T1000 (cell line): ENCODE data around the gene FDCSP.
"Not testable (repeated sequence)": the region's sequence is repeated elsewhere in the genome, so short reads cannot be mapped to it uniquely, and the experiment has no call there.

Experiments
- DNase-seq: peaks from one replicate; lab custom pipeline; 2025; ENCODE audit warnings: mixed read lengths; lab: John Stamatoyannopoulos, UW

Gene FDCSP

DNA sequence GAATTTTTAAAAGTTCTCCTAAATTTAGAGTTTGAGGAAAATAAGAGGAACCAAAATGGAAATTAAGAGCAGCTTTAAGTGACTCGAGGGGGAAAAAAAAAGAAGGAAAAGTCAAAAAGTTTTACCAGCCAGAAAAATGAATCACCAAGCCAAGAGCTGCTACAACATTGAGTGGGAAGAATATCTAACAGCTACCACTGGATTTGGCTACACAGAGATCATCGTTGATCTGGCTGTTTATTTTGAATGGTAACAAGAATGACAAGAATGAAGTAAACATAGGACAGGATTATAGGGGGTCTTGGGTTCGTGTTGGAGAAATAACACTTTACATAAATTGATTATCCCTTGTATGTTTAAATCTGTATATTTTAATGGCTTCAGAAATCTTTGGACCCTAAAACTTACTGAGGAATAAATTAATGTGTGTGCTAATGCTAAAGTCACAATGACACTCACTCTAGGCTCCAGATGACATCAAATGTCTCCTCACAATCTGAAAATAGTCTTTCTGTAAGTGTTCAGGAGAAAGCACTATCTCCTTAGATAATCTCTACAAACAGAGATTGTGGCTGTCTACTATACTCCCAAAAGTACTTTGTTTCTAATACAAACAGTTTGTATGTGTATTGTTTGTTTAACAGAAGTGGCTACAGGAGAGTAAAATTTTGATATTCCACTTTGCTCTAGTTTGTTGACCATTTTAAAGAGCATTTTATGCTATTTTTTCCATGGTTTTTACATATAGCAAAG lies 13.4 kb downstream of the FDCSP start:
- DNase-seq, result no peak

DNA sequence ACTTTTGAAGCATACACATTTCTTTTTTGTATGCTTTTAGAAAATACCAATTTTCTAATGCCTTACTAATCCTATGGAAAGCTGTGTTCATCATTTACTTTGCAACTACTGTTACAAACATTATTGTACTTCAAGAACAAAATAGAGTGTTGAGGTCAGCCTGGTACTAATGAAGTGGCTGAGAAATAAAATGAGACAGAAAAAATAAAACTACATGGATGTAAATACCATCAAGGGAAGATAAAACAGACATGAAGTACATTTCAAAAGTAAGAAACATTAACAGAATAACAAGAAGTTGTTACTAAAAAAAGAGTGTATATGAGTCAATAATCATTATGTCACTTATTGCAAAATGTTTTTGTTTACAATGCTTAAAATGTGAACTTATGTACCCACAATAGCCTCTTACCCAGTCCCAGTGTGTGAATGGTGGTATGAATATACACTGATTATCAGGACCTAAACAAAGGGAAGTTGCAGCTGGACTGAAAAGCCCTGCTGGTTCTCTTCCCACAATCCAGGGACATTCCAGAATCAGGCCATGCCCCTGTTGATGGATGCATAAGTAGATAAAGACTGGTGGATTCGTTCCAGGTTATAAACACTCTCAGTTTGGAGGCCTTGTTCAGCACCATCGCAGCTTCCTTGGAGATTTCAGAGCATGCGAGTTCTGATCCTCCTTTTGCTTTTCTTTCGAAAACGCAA lies 14.1 kb downstream of the FDCSP start:
- no peak for DNase-seq

DNA sequence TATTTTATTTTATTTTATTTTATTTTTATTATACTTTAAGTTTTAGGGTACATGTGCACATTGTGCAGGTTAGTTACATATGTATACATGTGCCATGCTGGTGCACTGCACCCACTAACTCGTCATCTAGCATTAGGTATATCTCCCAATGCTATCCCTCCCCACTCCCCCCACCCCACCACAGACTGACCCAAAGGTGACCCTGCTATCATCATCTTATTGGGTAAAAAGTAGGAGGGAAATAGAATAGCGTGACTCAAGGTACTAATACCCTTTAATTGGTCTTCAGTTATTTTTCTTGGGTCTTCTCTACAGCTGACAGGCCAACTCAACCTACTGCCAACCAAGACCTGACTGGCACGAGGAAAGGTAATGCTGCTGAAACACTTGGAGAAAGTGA lies 16.4 kb downstream of the FDCSP start, which contains the start of gene CSN3:
Gene CSN3, plus strand, starts transcription at position 301 of the 400 bp plus-strand sequence. CDS start 2,223 bp downstream, outside the sequence.
- not testable (repeated sequence) for DNase-seq

DNA sequence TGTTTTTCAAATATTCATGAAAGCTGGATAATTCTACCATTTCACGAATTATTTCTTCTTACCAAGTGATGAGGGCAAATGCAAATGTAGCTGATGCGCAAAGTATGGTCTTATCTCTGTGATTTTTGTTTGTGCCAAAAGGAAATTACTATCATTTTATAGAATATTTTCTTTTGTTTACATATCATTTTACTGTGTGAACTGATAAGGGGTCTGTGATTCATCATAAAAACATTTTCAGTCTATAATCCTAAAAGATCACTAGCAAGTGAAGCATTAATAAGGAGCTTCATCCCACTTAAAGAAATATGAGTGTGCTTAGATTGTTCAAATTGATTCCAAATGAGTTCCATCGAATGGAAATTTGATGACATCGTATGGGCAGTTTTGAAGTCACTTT lies 17.2 kb downstream of the FDCSP start:
- no peak for DNase-seq

DNA sequence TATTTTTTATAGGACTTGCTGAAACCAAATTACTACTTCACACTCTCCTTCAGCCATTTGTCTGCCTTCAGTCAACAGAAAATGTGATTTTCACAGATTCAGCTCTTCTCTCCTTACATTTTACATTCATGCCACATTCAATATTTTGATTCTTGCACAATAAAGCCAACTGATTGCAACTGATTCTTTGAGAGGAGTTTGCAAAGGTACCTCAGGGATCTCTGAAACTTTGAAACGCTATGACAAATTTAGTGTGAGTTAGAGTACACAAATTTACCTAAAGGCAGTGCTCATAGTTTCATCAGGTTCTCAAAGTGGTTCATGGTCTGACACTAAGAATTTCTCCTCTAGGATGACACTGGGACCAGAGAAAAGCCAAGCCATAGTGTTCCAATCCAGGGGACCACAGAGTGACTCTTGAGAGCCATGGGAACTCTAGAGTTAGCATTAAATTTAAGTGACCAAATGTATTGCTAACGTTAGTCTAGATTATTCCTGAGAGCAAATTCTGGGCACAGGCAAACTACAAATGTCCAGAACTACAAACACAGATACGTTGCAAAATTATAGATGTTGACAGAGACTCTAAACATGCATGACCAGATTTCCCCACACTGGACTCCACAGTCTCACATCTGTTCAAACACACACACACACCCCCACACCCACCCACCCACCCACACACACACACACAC lies 25.5 kb downstream of the FDCSP start:
- DNase-seq, result no peak

DNA sequence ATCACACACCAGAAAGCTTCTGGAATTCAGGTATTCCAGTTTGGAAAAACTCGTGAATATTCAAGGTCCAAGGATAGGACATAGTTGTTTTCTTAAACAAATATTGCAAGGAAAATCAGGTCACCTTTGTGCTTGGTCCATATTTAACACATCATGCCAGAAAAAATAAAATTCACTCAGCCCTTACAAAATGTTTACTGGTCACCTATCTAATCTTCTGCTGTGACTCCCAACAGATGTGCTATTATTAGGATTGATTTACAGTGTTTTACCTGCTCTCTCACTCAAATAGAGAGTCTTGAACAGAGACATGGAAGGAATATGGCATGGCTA lies 26.0 kb downstream of the FDCSP start:
- no peak for DNase-seq

DNA sequence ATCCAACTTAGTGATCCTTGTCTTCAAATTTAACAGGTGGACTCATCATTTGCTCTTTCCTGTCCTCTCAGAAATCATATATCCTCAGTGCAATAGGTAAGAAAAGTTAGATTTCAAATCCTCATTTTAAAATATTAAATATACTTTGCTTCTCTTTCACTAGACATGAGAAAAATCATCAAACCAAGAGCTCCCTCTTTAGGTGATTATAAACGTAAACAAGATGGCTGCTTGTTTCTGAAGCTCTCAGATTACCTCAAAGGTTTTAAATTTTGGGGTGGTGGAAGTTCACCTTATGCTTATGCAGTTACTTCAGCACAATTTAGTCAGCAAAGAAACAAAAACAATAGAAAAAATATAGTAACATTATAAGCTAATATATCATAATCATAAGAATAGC lies 43.8 kb downstream of the FDCSP start:
- no peak for DNase-seq

DNA sequence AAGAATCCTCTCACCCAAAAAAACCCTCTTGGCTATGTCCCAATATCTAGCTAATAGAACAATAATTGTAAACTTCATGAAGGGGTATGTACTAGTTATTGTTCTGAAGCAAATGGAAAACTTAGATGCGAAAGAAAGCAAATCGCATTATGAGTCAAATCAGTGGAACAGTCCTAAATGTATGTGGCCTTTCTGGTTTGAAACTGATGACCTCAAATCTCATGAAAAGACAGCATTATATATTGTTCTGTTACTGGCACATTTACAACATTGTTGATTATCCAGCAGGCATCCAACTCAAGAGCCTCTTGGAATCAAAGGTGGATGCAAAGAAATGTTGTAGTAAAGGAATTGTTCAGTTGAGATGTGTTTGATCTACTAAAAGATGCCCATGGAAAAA lies 51.2 kb downstream of the FDCSP start:
- DNase-seq, result no peak

DNA sequence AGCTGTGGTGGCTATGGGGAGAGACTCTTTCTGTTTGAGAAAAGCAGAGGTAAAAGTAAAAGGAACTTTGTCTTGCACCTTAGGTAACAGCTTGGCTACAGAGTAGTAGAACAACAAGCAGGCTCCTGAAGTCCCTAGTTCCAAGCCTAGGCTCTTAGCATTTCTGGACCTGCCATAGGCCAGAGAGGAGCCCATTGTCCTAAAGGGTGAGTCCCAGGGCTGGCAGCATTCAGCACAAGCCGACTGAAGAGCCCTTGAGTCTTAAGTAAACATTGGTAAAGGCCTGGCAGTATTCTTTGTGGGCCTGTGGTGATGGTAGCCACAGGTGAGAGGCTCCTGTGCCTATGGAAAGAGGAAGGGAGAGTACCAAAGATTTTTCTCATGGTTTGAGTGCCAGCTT lies 54.6 kb downstream of the FDCSP start:
- DNase-seq, result no peak
